Ovary (tissue), 3 donors: ENCODE data around the gene LCN12.

ENCODE experiments used
- EP300 ChIP-seq: sonication (generic); formaldehyde crosslinking; IDR thresholded peaks from one replicate; pipeline ENCODE4 v1.6.1; 2017; ENCODE audit warnings: antibody characterized with exemption
- POLR2A ChIP-seq: fragments of 450-650 bp; IDR thresholded peaks from one replicate; pipeline ENCODE4 v1.6.1; 2017; ENCODE audit warnings: antibody characterized with exemption, mild to moderate bottlenecking, moderate library complexity
- TF ChIP-seq, protein P1 (sequence below), 3 donors: fragments of 450-650 bp in 2 of 3; fragments of 200-600 bp in 1 of 3; IDR thresholded peaks; one replicate each; pipeline versions ENCODE4 v1.5.1 to v1.8.0; 2016 to 2022; ENCODE audit warnings: antibody characterized with exemption in 3 of 3, mild to moderate bottlenecking in 1 of 3
- donor health status: DM: no; HTN: no; CAD: no.

DNA sequence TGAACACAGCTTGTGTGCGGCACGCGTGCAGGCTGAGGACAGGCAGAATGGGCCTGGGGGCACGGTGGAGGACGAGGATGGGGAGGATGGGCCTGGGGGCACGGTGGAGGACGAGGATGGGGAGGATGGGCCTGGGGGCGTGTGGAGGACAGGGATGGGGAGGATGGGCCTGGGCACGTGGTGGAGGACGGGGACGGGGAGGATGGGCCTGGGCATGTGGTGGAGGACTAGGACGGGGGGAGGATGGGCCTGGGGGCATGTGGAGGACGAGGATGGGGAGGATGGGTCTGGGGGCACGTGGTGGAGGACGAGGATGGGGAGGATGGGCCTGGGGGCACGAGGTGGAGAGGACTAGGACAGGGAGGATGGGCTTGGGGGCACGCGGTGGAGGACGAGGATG is 29.5 kb upstream of the LCN12 start:
- TF ChIP-seq, protein P1, sequence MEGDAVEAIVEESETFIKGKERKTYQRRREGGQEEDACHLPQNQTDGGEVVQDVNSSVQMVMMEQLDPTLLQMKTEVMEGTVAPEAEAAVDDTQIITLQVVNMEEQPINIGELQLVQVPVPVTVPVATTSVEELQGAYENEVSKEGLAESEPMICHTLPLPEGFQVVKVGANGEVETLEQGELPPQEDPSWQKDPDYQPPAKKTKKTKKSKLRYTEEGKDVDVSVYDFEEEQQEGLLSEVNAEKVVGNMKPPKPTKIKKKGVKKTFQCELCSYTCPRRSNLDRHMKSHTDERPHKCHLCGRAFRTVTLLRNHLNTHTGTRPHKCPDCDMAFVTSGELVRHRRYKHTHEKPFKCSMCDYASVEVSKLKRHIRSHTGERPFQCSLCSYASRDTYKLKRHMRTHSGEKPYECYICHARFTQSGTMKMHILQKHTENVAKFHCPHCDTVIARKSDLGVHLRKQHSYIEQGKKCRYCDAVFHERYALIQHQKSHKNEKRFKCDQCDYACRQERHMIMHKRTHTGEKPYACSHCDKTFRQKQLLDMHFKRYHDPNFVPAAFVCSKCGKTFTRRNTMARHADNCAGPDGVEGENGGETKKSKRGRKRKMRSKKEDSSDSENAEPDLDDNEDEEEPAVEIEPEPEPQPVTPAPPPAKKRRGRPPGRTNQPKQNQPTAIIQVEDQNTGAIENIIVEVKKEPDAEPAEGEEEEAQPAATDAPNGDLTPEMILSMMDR (IDR thresholded peaks at IDR 0.05), result no peak
- no peak for TF ChIP-seq POLR2A
- TF ChIP-seq EP300, result no peak
